HFF-Myc (cell line): Measurements from ENCODE around the gene ATRNL1.

Experiments
- DNase-seq: peaks from one replicate; pipeline ENCODE4 v3.0.0-alpha.2; 2011; ENCODE audit warnings: low read depth; ENCODE audit errors: extremely low read depth
- H3K4me3 ChIP-seq: replicated peaks from 2 replicates; pipeline ENCODE4 v1.5.1; 2011; ENCODE audit warnings: low read depth, mild to moderate bottlenecking, control low read depth, low read length
- TF ChIP-seq, protein P1 (sequence below): IDR thresholded peaks from 2 replicates; pipeline ENCODE4 v1.5.1; 2012; ENCODE audit warnings: mild to moderate bottlenecking, low read depth, low read length, control low read depth; ENCODE audit errors: missing control alignments

Gene ATRNL1

DNA sequence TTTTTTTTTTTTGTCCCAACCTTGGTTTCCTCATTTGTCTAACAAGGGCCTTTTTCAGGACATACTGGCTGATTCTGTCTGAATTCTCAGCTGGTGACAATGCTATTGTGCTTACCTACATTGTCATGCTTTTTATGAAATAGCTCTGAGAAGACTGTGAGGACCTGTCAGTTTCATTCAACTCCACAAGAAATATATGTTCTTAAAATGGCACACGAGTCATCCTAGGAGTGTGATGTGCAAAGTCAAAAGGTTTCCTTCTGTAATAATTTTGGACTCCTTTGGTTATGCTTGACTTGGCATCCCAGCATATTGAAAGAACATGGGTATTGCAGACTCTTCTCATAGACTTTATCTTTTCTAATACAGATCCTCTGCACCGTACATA, 863.8 kb downstream of the ATRNL1 start:
- H3K4me3 ChIP-seq = no peak overlapping the region
- TF ChIP-seq, protein P1, sequence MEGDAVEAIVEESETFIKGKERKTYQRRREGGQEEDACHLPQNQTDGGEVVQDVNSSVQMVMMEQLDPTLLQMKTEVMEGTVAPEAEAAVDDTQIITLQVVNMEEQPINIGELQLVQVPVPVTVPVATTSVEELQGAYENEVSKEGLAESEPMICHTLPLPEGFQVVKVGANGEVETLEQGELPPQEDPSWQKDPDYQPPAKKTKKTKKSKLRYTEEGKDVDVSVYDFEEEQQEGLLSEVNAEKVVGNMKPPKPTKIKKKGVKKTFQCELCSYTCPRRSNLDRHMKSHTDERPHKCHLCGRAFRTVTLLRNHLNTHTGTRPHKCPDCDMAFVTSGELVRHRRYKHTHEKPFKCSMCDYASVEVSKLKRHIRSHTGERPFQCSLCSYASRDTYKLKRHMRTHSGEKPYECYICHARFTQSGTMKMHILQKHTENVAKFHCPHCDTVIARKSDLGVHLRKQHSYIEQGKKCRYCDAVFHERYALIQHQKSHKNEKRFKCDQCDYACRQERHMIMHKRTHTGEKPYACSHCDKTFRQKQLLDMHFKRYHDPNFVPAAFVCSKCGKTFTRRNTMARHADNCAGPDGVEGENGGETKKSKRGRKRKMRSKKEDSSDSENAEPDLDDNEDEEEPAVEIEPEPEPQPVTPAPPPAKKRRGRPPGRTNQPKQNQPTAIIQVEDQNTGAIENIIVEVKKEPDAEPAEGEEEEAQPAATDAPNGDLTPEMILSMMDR = no peak
- DNase-seq = no peak

DNA sequence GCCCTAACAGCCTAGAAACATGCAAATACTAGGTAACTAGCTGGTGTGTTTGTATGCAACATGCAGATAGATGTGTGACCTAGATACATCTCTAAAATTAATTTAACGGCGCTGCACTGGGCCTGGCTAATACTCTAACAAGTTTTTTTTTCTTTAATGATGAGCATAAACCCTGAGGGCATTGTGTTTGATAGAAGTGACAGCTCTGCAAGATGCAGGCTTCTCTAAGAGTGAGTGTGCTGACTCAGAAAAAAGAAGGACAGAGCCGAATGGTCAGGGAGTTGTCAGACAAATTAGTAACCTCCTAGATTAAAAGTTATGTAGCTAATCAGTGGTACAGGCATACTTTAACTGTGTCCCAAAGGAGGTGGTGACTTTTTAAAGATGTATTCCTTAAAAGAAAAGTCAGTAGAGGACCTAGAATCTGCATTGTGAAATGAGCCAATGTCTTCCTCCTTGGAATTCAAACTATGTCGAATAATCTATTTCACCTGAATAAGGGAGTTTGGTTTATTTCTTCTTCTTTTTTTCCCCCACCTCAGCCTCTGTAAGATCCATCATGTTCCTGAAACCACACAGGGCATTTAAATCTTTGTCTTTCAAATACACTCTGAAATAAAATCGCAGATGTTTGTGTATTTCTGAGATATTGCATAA, 864.7 kb downstream of the ATRNL1 start:
- H3K4me3 ChIP-seq = no peak overlapping the region
- TF ChIP-seq, protein P1 = no peak
- DNase-seq = no peak

DNA sequence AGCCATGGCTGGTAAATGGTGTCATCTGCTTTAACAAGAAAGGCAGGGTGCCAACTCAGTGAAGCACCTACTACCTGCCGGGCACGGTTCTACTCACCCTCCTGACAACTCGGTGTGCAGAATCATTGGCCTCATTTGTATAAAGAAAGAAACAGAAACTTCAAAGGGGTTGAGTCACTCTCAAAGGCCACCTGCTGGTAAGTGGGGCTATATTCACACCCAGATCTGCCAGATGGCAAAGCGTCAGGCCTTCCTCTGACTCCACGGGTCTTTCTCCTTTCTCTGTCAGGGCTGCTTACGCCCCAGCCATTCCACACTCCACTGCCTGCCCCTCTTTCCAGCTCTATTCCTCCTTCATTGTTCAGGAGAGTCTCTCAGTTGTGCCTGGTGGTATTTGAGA, 870.7 kb downstream of the ATRNL1 start:
- no peak for DNase-seq
- TF ChIP-seq, protein P1 = no peak
- H3K4me3 ChIP-seq = no peak overlapping the region

DNA sequence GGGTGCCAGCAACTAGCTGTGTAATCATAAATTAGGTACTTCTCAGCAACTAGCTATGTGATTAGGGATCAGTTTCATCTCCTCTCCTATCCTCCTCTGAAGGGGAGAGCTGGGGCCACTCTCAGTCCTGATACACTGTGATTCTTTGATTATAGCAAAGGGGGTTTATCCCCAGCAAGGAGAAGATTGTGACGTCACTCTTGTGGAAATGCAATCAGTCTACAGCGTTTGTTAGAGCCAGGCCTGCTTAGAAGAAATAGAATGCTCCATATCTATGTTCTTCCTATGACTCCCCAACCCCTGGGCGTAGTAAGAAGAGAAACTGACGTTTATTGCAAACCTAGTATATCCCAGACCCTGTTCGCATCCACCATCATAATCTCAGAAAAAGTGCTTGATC, 871.7 kb downstream of the ATRNL1 start:
- TF ChIP-seq, protein P1 = no peak
- no peak overlapping the region for H3K4me3 ChIP-seq
- DNase-seq = no peak

DNA sequence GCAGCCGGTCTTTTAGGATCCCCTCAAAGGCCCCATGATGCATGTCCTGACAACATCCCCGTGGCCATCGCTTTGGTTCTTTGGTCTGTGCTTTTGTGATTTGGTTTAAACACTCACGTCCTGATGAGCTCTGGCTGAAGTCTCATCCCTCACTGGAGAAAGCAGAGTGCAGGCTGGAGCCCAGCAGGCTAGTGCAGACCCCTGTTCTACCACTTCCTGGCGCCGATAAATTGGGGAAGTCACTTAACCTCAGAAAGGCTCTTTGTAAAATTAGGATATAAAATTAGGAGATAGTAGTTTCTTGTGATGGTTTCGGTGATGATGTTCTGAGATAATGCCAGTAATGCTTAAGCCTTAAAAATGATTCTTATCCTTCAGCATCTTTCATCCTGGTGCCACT, 872.2 kb downstream of the ATRNL1 start:
- H3K4me3 ChIP-seq = no peak overlapping the region
- TF ChIP-seq, protein P1 = no peak
- DNase-seq = no peak

DNA sequence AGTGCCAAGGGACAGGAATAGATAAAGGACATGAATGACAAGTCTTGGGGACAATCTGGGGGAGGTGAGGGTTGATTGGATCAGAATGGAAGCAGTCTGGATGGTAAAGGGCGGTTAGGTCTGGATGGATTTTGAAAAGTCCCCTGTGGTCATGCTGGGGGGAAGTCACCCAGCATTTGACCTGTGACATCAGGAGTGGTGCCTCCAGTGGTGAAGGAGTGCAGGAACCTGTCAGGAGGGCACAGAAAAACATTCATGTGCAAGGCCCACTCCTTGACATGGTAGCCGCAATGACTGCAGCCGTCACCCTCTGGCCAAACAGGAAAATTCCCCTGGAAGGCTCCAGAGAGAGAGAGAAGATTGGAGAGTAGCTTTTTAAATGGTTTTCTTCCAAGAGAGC, 875.1 kb downstream of the ATRNL1 start:
- H3K4me3 ChIP-seq = no peak overlapping the region
- TF ChIP-seq, protein P1 = no peak
- DNase-seq = no peak

DNA sequence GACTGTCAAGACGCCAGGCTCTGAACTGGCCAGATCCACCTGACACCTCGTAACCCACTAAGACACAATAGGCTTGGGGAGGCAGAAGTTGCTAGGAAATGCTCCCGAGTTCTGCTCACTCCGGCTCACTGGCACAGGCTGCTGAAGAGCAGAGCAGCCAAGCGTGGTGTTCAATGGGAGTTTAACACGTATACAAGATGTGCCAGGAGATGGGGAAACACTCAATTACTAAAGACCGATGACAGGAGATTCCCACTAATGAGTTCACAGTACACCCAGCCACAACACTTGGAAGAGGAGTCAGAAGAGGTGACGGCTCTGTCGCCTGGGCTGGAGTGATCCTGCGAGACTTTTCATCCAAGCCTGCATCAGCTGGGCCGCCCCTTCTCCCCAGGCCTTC, 876.4 kb downstream of the ATRNL1 start:
- TF ChIP-seq, protein P1 = no peak
- no peak overlapping the region for H3K4me3 ChIP-seq
- DNase-seq = no peak
